Prostate gland (tissue), 2 donors: ENCODE results near the gene PTGDS. TPM values are rescaled to one million over a fixed set of nuclear protein-coding genes. Genes with fewer than 3 reads are reported as not detected.

ENCODE experiments used
- DNase-seq: peaks from one replicate; pipeline ENCODE4 v3.0.0-alpha.2; 2019; ENCODE audit warnings: low spot score
- H3K27ac ChIP-seq, 2 donors: fragments of 200-600 bp; sonication (generic); 2 replicates each; pipeline ENCODE4 v1.5.1; 2017 to 2019
- H3K27me3 ChIP-seq: fragments of 200-600 bp; sonication (generic); replicated peaks from 2 replicates; pipeline ENCODE4 v1.5.1; 2019; ENCODE audit not compliant: insufficient read depth
- H3K36me3 ChIP-seq, 2 donors: fragments of 200-600 bp; sonication (generic); 1 replicate in 1 of 2; 2 replicates in 1 of 2; pipeline versions ENCODE4 v1.5.1 to v1.8.1; 2017 to 2019
- H3K4me1 ChIP-seq: fragments of 200-600 bp; sonication (generic); replicated peaks from 2 replicates; pipeline ENCODE4 v1.5.1; 2019
- H3K4me3 ChIP-seq, 2 donors: fragments of 200-600 bp; sonication (generic); 2 replicates each; pipeline ENCODE4 v1.5.1; 2017 to 2019
- H3K9me3 ChIP-seq: fragments of 200-600 bp; sonication (generic); 2 replicates; pipeline ENCODE4 v1.5.1; 2017
- CTCF ChIP-seq, 4 experiments: fragments of 200-600 bp in 2 of 4; fragments of 450-650 bp in 2 of 4; sonication (generic) in 2 of 4; IDR thresholded peaks; 1 replicate in 3 of 4; 2 replicates in 1 of 4; pipeline ENCODE4 v1.5.1; 2016 to 2019; ENCODE audit warnings: antibody characterized with exemption in 4 of 4, mild to moderate bottlenecking in 2 of 4, moderate library complexity in 2 of 4
- POLR2A ChIP-seq: fragments of 450-650 bp; IDR thresholded peaks from one replicate; pipeline ENCODE4 v1.6.1; 2016; ENCODE audit warnings: antibody characterized with exemption, mild to moderate bottlenecking
- POLR2AphosphoS5 ChIP-seq: sonication (generic); formaldehyde crosslinking; IDR thresholded peaks from one replicate; pipeline ENCODE4 v1.6.1; 2017; ENCODE audit warnings: antibody characterized with exemption
- WGBS: methylation state at CpG from one replicate; pipeline ENCODE4 v1.1.5; 2018; 5-methylcytosine and 5-hydroxymethylcytosine counted together
- intact Hi-C: fragments of 100-400 bp; cut with DNase I; formaldehyde crosslinking; loops from one replicate; pipeline ENCODE4 v1.14.2; 2022
- total RNA-seq, 2 donors: library from RNA; depleted of rRNA; stranded (reverse); fragments of >200 nt; gene quantifications; one replicate each; pipeline ENCODE4 v1.1.0, GENCODE V29; 2016

The PTGDS gene
- total RNA-seq, 2 donors from 2014 or later: 59.4 to 5,242 TPM

- no peak for DNase-seq
- H3K27me3 ChIP-seq: no peaks in the 10 kb centered on the region
- H3K4me1 ChIP-seq: no peaks in the 10 kb centered on the region
- no peaks in the 10 kb centered on the region for H3K9me3 ChIP-seq
- H3K4me3 ChIP-seq: no peak overlapping the region
- no peaks in the 10 kb centered on the region for H3K36me3 ChIP-seq
- H3K27ac ChIP-seq: no peak overlapping the region
- TF ChIP-seq POLR2AphosphoS5 (no peak), CTCF (IDR thresholded peaks at IDR 0.05) (no peak)
- 94% methylated on average over 9 of the region's 9 CpGs for WGBS
- intact Hi-C loops: no loop called here
Measured at GRCh38 chr9:136955943-136956335, 21.4 kb upstream of the PTGDS start.

DNA sequence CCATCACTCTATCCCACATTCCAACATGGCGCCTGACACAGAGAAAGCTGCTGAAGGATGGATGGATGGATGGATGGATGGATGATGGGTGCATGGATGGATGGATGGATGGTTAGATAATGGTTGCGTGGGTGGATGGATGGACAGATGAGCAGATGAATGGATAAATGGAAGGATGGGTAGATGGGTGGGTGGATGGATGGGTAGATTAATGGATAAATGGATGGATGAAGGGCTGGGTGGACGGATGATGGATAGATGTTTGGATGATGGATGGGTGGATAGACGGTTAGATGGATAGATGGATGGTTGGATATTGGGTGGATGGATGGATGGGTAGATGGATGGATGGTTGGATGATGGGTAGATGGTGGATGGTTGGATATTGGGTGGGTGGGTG lies 20.7 kb upstream of the PTGDS start:
- Histone ChIP-seq H3K9me3 (no peaks in the 10 kb centered on the region), H3K27ac (no peak overlapping the region), H3K4me3 (no peak overlapping the region), H3K36me3 (no peaks in the 10 kb centered on the region), H3K4me1 (peaks cover 5% of the 10 kb centered on the region), H3K27me3 (no peaks in the 10 kb centered on the region)
- TF ChIP-seq CTCF (IDR thresholded peaks at IDR 0.05) (no peak), POLR2AphosphoS5 (no peak), POLR2A (no peak)
- intact Hi-C loops: no loop called here
- 98% methylated on average over 4 of the region's 4 CpGs for WGBS
- no peak for DNase-seq

DNA sequence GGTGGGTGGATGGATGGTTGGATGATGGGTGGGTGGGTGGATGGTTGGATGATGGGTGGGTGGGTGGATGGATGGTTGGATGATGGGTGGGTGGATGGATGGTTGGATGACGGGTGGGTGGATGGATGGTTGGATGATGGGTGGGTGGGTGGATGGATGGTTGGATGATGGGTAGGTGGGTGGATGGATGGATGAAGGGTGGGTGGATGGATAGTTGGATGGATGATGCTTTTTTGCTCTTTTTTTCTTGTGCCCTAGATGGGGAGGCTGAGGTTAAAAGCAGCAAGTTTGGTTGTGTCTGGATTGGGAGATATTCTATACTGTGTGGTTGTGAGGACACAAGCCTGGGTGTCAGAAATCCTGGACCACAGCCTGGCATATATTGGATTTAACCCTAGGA lies 19.8 kb upstream of the PTGDS start:
- no peak for TF ChIP-seq POLR2AphosphoS5
- TF ChIP-seq POLR2A: no peak
- TF ChIP-seq CTCF (IDR thresholded peaks at IDR 0.05): no peak
- no peak for DNase-seq
- intact Hi-C loops: no loop called here
- no peak overlapping the region for H3K27ac ChIP-seq
- WGBS: 94% methylated on average over 1 of the region's 1 CpG
- no peaks in the 10 kb centered on the region for H3K36me3 ChIP-seq
- H3K4me3 ChIP-seq: no peak overlapping the region
- no peaks in the 10 kb centered on the region for H3K27me3 ChIP-seq
- peaks cover 9% of the 10 kb centered on the region for H3K4me1 ChIP-seq
- no peaks in the 10 kb centered on the region for H3K9me3 ChIP-seq

GRCh38 chr9:136957901-136958300 lies 19.4 kb upstream of the PTGDS start:
- no peak overlapping the region for H3K4me3 ChIP-seq
- peaks cover 9% of the 10 kb centered on the region for H3K4me1 ChIP-seq
- no peaks in the 10 kb centered on the region for H3K36me3 ChIP-seq
- WGBS: 94% methylated on average over 6 of the region's 6 CpGs
- TF ChIP-seq CTCF (IDR thresholded peaks at IDR 0.05) (no peak), POLR2AphosphoS5 (no peak), POLR2A (no peak)
- DNase-seq: no peak
- intact Hi-C loops: no loop called here
- H3K9me3 ChIP-seq: no peaks in the 10 kb centered on the region
- H3K27me3 ChIP-seq: no peaks in the 10 kb centered on the region
- no peak overlapping the region for H3K27ac ChIP-seq

DNA sequence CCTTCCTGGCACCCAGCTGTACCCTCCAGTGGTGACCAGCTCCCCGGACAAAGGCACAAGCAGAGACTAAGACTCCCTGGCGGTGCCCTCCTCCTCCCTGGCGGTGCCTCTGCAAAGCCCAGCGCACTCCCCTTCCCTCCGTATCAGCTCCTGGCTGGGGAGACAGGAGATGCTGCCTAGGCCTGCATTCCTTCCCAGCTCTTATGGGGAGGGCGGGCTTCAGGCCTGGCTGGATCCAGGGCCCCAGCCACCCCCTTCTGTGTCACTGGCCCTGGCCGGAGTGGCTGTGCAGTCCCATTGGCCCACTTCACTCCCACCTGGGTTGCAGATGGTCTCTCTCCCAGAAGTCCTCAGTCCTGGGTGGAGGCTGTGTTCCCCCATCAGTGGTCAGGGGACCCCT lies 18.8 kb upstream of the PTGDS start:
- intact Hi-C loops: no loop called here
- 91% methylated on average over 7 of the region's 7 CpGs for WGBS

More for the DNA sequence above, 18.8 kb upstream of the PTGDS start:
- no peak for DNase-seq
- Histone ChIP-seq H3K4me3 (no peak overlapping the region), H3K36me3 (no peaks in the 10 kb centered on the region), H3K4me1 (peaks cover 9% of the 10 kb centered on the region), H3K27ac (no peak overlapping the region), H3K27me3 (no peaks in the 10 kb centered on the region), H3K9me3 (no peaks in the 10 kb centered on the region)
- TF ChIP-seq CTCF (IDR thresholded peaks at IDR 0.05) (no peak), POLR2AphosphoS5 (no peak), POLR2A (no peak)
